Inferior parietal cortex (tissue), 1 donor: ENCODE measurements around the gene C2.
"Not testable (repeated sequence)": the region's sequence is repeated elsewhere in the genome, so short reads cannot be mapped to it uniquely, and the experiment has no call there.

Experiments used
- DNase-seq: peaks from one replicate; pipeline ENCODE4 v3.0.0-alpha.2; 2016; ENCODE audit errors: extremely low spot score

C2 gene

DNA sequence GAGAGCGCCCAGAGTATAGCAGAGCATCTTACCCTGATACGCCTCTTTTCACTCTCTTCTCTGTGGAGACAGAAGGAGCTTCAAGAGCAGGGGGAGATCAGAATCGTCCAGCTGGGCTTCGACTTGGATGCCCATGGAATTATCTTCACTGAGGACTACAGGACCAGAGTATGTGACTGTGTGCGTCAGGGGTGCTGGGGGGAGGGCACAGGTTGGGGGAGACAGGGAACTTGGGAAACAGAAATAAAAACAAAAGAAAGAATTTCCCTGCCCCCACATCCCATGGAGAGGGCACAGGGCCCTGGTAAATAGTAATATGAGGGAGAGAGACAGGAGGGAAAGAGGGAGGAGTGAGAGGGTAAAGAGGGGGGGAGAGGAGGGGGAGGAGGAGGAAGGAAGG lies 51.3 kb downstream of the C2 start:
- no peak for DNase-seq

DNA sequence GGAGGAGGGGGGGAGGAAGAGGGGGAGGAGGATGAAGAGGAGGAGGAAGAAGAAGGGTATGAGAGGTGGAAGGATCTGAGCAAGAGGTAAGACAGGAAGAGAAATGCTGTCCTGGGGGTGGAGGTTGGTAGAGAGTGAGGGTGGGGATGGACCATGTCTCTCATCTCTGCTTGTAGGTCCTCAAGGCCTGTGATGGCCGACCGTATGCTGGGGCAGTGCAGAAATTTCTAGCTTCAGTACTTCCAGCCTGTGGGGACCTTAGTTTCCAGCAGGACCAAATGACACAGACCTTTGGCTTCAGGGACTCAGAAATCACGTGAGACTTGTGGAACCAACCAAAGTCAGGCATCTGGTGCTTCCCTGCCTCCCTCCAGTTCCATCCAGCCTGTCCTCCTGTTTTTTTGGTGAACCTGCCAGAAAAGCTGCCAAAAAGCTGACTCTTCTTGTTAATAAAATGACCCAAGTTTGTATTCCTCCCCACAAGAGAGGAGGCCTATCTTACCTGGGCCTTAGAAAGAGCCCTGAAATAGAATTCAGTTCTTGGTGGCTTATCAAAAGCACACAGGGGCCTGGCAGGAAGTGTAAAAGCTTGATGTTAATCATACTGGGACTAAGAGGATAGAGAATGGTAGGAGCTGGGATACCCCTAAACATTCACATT lies 51.9 kb downstream of the C2 start:
- no peak for DNase-seq

DNA sequence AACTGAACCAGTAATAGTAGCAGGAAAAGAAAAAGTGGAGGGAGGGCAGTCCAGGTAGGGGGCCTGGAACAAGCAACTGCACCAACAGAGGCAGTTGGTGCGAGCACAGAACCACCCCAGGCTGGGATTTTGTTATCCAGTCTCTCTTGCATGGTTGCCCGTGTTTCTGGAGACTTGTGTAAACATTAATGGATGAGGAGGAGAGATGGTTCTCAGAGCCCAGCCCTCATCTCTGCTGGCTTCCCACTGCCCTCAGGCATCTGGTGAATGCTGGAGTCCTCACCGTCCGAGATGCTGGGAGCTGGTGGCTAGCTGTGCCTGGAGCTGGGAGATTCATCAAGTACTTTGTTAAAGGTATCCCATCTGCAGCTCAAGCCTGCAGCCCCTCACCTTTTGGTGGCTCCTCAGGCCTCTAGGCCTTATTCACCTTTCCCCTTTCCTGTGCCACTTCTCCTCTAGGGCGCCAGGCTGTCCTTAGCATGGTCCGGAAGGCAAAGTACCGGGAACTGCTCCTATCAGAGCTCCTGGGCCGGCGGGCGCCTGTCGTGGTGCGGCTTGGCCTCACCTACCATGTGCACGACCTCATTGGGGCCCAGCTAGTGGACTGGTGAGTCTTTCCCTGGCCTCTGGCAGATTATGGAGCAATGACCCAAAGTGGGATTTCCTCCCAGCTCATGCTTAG lies 52.8 kb downstream of the C2 start:
- DNase-seq, result not testable (repeated sequence)

DNA sequence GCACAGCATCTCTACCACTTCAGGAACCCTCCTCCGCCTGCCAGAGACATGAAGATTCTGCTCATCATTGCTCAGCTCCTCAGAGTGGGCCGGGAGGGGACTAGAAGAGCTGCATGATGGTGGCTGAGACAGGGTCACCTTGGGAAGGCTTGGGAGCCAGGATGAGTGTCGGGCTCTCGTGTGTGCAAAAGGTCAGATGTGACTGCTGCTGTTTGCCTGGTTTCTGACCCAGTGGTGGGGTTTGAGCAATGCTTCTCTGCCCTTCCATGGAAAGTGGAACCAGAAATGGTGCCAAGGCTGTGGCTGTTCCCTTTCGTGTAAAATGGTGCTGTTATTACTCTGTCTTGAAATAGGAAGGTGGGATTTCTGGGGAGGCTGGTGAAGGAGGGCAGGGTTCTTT lies 53.5 kb downstream of the C2 start:
- DNase-seq, result not testable (repeated sequence)

DNA sequence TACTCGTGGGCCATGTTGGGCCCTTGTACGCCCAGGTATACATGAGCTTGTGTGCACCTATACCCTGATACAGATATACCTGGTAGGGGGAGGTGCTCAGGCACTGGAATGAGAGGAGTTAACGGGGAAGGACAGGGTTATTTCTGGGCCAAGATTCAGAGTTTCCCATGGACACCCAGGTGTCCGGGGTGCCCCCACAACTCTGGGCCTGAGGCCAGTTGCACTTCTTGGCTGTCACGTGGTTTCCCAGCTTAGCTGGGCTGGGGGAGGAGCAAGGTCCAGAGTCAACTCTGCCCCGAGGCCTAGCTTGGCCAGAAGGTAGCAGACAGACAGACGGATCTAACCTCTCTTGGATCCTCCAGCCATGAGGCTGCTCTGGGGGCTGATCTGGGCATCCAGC lies 54.2 kb downstream of the C2 start, which contains the start of gene C4A:
Gene C4A, plus strand, starts transcription at position 314 of the 400 bp plus-strand sequence. Its CDS starts 51 bp downstream, at position 365.
- DNase-seq, result not testable (repeated sequence)

DNA sequence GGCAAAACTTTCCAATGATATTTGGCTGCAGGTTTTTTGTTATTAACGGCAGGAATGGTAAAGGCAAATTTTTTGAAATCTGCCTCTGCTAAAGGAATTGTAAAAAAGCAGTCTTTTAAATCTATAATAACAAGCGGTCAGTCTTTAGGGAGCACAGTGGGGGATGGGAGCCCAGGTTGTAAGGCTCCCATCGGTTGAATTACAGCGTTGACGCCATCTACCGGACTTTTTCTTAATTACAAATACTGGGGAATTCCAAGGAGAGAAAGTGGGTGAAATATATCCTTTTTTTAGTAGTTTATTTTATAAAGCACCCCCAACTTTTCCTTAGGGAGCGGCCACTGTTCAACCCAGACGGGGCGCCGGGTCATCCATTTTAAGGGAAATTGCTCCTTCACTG lies 61.8 kb downstream of the C2 start:
- not testable (repeated sequence) for DNase-seq

DNA sequence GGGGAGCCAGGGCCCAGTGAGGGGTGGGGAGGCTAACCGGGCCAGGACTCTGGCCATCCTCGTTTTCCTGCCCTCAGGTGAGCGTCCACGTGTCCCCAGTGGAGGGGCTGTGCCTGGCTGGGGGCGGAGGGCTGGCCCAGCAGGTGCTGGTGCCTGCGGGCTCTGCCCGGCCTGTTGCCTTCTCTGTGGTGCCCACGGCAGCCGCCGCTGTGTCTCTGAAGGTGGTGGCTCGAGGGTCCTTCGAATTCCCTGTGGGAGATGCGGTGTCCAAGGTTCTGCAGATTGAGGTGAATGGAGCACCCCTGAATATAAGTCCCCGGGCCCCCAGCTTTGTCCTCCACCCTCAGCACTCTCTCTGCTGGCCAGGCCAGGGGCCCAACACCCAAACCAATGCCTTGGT lies 66.9 kb downstream of the C2 start:
- not testable (repeated sequence) for DNase-seq
